Thoracic aorta (tissue), 2 donors: ENCODE measurements around the gene SETD2. TPM values are rescaled to one million over a fixed set of nuclear protein-coding genes. Genes with fewer than 3 reads are reported as not detected.

Experiments used
- ATAC-seq: fragments of 150-250 bp; one replicate; pipeline ENCODE4 v1.8.0; 2017; ENCODE audit warnings: low read depth; ENCODE audit not compliant: insufficient number of reproducible peaks, low FRiP score
- DNase-seq: peaks from one replicate; pipeline ENCODE4 v3.0.0-alpha.2; 2020; ENCODE audit warnings: low spot score
- H3K27ac ChIP-seq, 2 donors: fragments of 200-600 bp; sonication (generic); 1 replicate in 1 of 2; 2 replicates in 1 of 2; pipeline ENCODE4 v1.5.1; 2016; ENCODE audit warnings: mild to moderate bottlenecking in 2 of 2, moderate library complexity in 2 of 2
- H3K27me3 ChIP-seq: fragments of 200-600 bp; sonication (generic); replicated peaks from 2 replicates; pipeline ENCODE4 v1.6.0; 2016; ENCODE audit warnings: mild to moderate bottlenecking; ENCODE audit not compliant: insufficient read depth
- H3K36me3 ChIP-seq: fragments of 200-600 bp; sonication (generic); one replicate; pipeline ENCODE4 v1.5.1; 2016
- H3K4me1 ChIP-seq, 2 donors: fragments of 200-600 bp; sonication (generic); 1 replicate in 1 of 2; 2 replicates in 1 of 2; pipeline versions ENCODE4 v1.5.1 to v1.6.0; 2016; ENCODE audit warnings: low read depth in 2 of 2, mild to moderate bottlenecking in 1 of 2; ENCODE audit not compliant: control insufficient read depth in 1 of 2
- H3K4me3 ChIP-seq: fragments of 200-600 bp; sonication (generic); 2 replicates; pipeline ENCODE4 v1.5.1; 2016; ENCODE audit warnings: mild to moderate bottlenecking
- H3K9me3 ChIP-seq: fragments of 200-600 bp; sonication (generic); 2 replicates; pipeline ENCODE4 v1.5.1; 2016
- CTCF ChIP-seq: fragments of 200-600 bp; sonication (generic); IDR thresholded peaks from one replicate; pipeline ENCODE4 v1.5.1; 2019; ENCODE audit warnings: antibody characterized with exemption
- total RNA-seq, 2 donors: library from RNA; depleted of rRNA; stranded (reverse); fragments of >200 nt; gene quantifications; one replicate each; pipeline versions ENCODE4 v1.1.0 to v1.2.3, GENCODE V29; 2016

The SETD2 gene
- total RNA-seq, 2 donors from 2014 or later = 44.3 to 78.9 TPM

- H3K36me3 ChIP-seq = peaks cover 13% of the 10 kb centered on the region
- DNase-seq (no peak), ATAC-seq (no peak)
- H3K4me3 ChIP-seq = no peak overlapping the region
- no peak for TF ChIP-seq CTCF
- H3K27ac ChIP-seq = no peak overlapping the region
- H3K27me3 ChIP-seq = no peaks in the 10 kb centered on the region
- no peaks in the 10 kb centered on the region for H3K9me3 ChIP-seq
- H3K4me1 ChIP-seq = no peaks in the 10 kb centered on the region
Observed at GRCh38 chr3:47065681-47066080, 98.2 kb downstream of the SETD2 start.

- Histone ChIP-seq H3K4me1 (no peaks in the 10 kb centered on the region), H3K27ac (no peak overlapping the region), H3K4me3 (no peak overlapping the region), H3K9me3 (no peaks in the 10 kb centered on the region), H3K27me3 (no peaks in the 10 kb centered on the region), H3K36me3 (peaks cover 14% of the 10 kb centered on the region)
- DNase-seq (no peak), ATAC-seq (no peak)
- no peak for TF ChIP-seq CTCF
Observed at GRCh38 chr3:47065058-47065457, 98.9 kb downstream of the SETD2 start.

- Histone ChIP-seq H3K27ac (no peak overlapping the region), H3K4me3 (no peak overlapping the region), H3K36me3 (peaks cover 18% of the 10 kb centered on the region), H3K4me1 (peaks cover 11 to 14% of the 10 kb centered on the region in 2 donors), H3K27me3 (no peaks in the 10 kb centered on the region), H3K9me3 (no peaks in the 10 kb centered on the region)
- no peak for ATAC-seq
- no peak for DNase-seq
- no peak for TF ChIP-seq CTCF
Observed at GRCh38 chr3:47057212-47057671, 106.7 kb downstream of the SETD2 start.

GRCh38 chr3:47056705-47057104 is 107.2 kb downstream of the SETD2 start:
- Histone ChIP-seq H3K27ac (no peak overlapping the region), H3K9me3 (no peaks in the 10 kb centered on the region), H3K4me1 (peaks cover 11 to 14% of the 10 kb centered on the region in 2 donors), H3K36me3 (peaks cover 14% of the 10 kb centered on the region), H3K4me3 (no peak overlapping the region), H3K27me3 (no peaks in the 10 kb centered on the region)
- ATAC-seq (no peak), DNase-seq (no peak)
- TF ChIP-seq CTCF = no peak

- Histone ChIP-seq H3K36me3 (peaks cover 6% of the 10 kb centered on the region), H3K4me3 (no peak overlapping the region), H3K27ac (no peak overlapping the region), H3K27me3 (no peaks in the 10 kb centered on the region), H3K4me1 (peaks cover 11 to 14% of the 10 kb centered on the region in 2 donors), H3K9me3 (no peaks in the 10 kb centered on the region)
- DNase-seq = no peak
- ATAC-seq = no peak
- TF ChIP-seq CTCF = no peak
Observed at GRCh38 chr3:47054412-47054811, 109.5 kb downstream of the SETD2 start.
